22Rv1 (cell line): ENCODE results near the gene CENPS.

ENCODE experiments used
- CTCF ChIP-seq: fragments of 450-650 bp; IDR thresholded peaks from 2 replicates; pipeline ENCODE4 v1.5.1; 2017; ENCODE audit warnings: mild to moderate bottlenecking
- ZFX ChIP-seq: fragments of 450-650 bp; IDR thresholded peaks from 2 replicates; pipeline ENCODE4 v1.6.1; 2017; ENCODE audit warnings: antibody characterized with exemption, borderline replicate concordance

DNA sequence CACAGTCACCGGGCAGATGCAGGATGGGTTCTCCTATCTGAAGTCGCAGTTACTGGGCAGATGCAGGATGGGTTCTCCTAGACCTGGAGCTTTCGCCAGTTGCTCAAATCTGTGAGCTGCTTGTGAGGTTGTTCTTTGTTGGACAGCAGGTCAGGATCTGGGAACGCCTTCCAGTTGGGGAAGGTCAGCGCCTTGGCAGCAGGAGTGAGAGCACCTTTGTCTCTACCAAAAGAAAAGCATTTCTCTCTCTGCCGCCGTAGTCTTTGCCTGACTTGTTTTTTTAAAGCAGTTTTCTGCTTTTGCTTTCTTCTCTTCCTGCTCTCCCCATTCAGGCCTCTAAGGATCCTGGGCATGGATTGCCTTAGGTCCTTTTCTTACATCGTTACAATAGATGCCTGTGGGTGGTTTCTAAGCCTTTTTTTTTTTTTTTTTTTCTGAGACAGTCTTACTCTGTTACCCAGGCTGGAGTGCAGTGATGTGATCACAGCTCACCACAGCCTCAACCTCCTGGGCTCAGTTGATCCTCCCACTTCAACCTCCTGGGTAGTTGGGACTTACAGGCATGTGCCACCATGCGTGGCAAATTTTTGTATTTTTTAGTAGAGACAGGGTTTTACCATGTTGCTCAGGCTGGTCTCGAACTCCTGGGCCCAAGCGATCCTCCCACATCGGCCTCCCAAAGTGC lies 60.2 kb downstream of the CENPS start:
- no peak for TF ChIP-seq CTCF
- no peak for TF ChIP-seq ZFX
